ENCODE data around the gene LACC1. TPM values are rescaled to one million over a fixed set of nuclear protein-coding genes. Genes with fewer than 3 reads are reported as not detected.

The LACC1 gene
- total and polyA plus RNA-seq, 2 of the 8 experiments (the other 6 are each of a cell fraction or from before 2014, with no cell fraction given) = 0.57 to 3.6 TPM

GRCh38 chr13:43908156-43909126 is 28.7 kb downstream of the LACC1 start (continued):
- TF ChIP-seq, protein P1, sequence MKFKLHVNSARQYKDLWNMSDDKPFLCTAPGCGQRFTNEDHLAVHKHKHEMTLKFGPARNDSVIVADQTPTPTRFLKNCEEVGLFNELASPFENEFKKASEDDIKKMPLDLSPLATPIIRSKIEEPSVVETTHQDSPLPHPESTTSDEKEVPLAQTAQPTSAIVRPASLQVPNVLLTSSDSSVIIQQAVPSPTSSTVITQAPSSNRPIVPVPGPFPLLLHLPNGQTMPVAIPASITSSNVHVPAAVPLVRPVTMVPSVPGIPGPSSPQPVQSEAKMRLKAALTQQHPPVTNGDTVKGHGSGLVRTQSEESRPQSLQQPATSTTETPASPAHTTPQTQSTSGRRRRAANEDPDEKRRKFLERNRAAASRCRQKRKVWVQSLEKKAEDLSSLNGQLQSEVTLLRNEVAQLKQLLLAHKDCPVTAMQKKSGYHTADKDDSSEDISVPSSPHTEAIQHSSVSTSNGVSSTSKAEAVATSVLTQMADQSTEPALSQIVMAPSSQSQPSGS (IDR thresholded peaks at IDR 0.05; ENCODE audit: low read length) = no peak
